HEK293T (cell line): ENCODE results near the gene STXBP2.

Experiments used
- CTCF ChIA-PET: fragments of 350-600 bp; formaldehyde crosslinking; extraction: SDS; loops from one replicate; lab custom pipeline; 2021; ENCODE audit warnings: antibody characterized with exemption, inconsistent platforms; lab: Yijun Ruan, JAX
- POLR2A ChIA-PET: fragments of 350-600 bp; formaldehyde crosslinking; extraction: SDS; loops from one replicate; lab custom pipeline; 2020; ENCODE audit warnings: antibody characterized with exemption, inconsistent platforms; lab: Yijun Ruan, JAX
- DNase-seq: peaks from one replicate; pipeline ENCODE4 v3.0.0; 2012; ENCODE audit warnings: mixed read lengths; ENCODE audit errors: extremely low spot score
- ARNT ChIP-seq: fragments of 450-650 bp; IDR thresholded peaks from 2 replicates; pipeline ENCODE4 v1.6.1; 2017; ENCODE audit warnings: mild to moderate bottlenecking
- BHLHE40 ChIP-seq: fragments of 450-650 bp; IDR thresholded peaks from 2 replicates; pipeline ENCODE4 v1.6.1; 2016; ENCODE audit warnings: mild to moderate bottlenecking, moderate library complexity, borderline replicate concordance
- CTBP1 ChIP-seq: fragments of 450-650 bp; IDR thresholded peaks from 2 replicates; pipeline ENCODE4 v1.6.1; 2016; ENCODE audit warnings: borderline replicate concordance
- ELF4 ChIP-seq: fragments of 450-650 bp; IDR thresholded peaks from 2 replicates; pipeline ENCODE4 v1.6.1; 2017; ENCODE audit warnings: antibody characterized with exemption
- FOXA1 ChIP-seq: fragments of 450-650 bp; IDR thresholded peaks from 2 replicates; pipeline ENCODE4 v1.6.1; 2016; ENCODE audit warnings: mild to moderate bottlenecking
- FOXK2 ChIP-seq: fragments of 450-650 bp; IDR thresholded peaks from 2 replicates; pipeline ENCODE4 v1.6.1; 2016; ENCODE audit warnings: mild to moderate bottlenecking
- FOXM1 ChIP-seq: fragments of 450-650 bp; IDR thresholded peaks from 2 replicates; pipeline ENCODE4 v1.6.1; 2017; ENCODE audit warnings: mild to moderate bottlenecking, borderline replicate concordance
- HDGF ChIP-seq: fragments of 450-650 bp; IDR thresholded peaks from 2 replicates; pipeline ENCODE4 v1.6.1; 2017; ENCODE audit warnings: antibody characterized with exemption, borderline replicate concordance
- L3MBTL2 ChIP-seq: fragments of 450-650 bp; conservative IDR thresholded peaks from 2 replicates; pipeline ENCODE4 v1.6.1; 2016; ENCODE audit warnings: mild to moderate bottlenecking
- LEF1 ChIP-seq: fragments of 450-650 bp; IDR thresholded peaks from 2 replicates; pipeline ENCODE4 v1.6.1; 2017; ENCODE audit warnings: mild to moderate bottlenecking, borderline replicate concordance
- NFRKB ChIP-seq: fragments of 450-650 bp; IDR thresholded peaks from 2 replicates; pipeline ENCODE4 v1.6.1; 2016; ENCODE audit warnings: mild to moderate bottlenecking, moderate library complexity
- PKNOX1 ChIP-seq: fragments of 450-650 bp; IDR thresholded peaks from 2 replicates; pipeline ENCODE4 v1.6.1; 2016
- SP1 ChIP-seq: fragments of 450-650 bp; IDR thresholded peaks from 2 replicates; pipeline ENCODE4 v1.6.1; 2017
- SUZ12 ChIP-seq: fragments of 450-650 bp; IDR thresholded peaks from 2 replicates; pipeline ENCODE4 v1.6.1; 2016; ENCODE audit warnings: mild to moderate bottlenecking
- TARDBP ChIP-seq: fragments of 450-650 bp; IDR thresholded peaks from 2 replicates; pipeline ENCODE4 v1.6.1; 2016
- ZNF384 ChIP-seq: fragments of 450-650 bp; IDR thresholded peaks from 2 replicates; pipeline ENCODE4 v1.6.1; 2016

Gene STXBP2

GRCh38 chr19:7625763-7626372, 11.0 kb upstream of the STXBP2 start:
- ChIA-PET POLR2A (no interaction called here), CTCF (no interaction called here)
- no peak for DNase-seq
- TF ChIP-seq PKNOX1 (no peak), ELF4 (no peak), ARNT (no peak), SUZ12 (no peak), L3MBTL2 (no peak), HDGF (no peak), LEF1 (no peak), FOXK2 (no peak), FOXM1 (no peak), BHLHE40 (no peak), ZNF384 (no peak), CTBP1 (no peak), TARDBP (no peak), FOXA1 (no peak), NFRKB (no peak), SP1 (no peak)

GRCh38 chr19:7627166-7627565, 9.7 kb upstream of the STXBP2 start:
- TF ChIP-seq NFRKB (no peak), SP1 (no peak), FOXM1 (no peak), TARDBP (no peak), FOXK2 (no peak), ARNT (no peak), L3MBTL2 (no peak), LEF1 (no peak), ZNF384 (no peak), CTBP1 (no peak), PKNOX1 (no peak), SUZ12 (no peak), HDGF (no peak), FOXA1 (no peak), BHLHE40 (no peak), ELF4 (no peak)
- CTCF ChIA-PET, result no interaction called here
- POLR2A ChIA-PET, result no interaction called here
- no peak for DNase-seq

- CTCF ChIA-PET, result interaction anchor here (1.4 kb wide), 1 partner anchor 60 kb away, joined by 6 read pairs; no protein-coding TSS in a partner anchor
- TF ChIP-seq FOXM1 (no peak), HDGF (no peak), PKNOX1 (no peak), FOXK2 (no peak)
- POLR2A ChIA-PET, result interaction anchor here (0.7 to 1.9 kb wide), 10 partner anchors 10 to 200 kb away, joined by 3 to 10 read pairs (median 6); partner anchors contain the start of genes CAMSAP3 and TRAPPC5
- no peak for DNase-seq
These were observed 8.2 kb upstream of the STXBP2 start for GRCh38 chr19:7628589-7629311.

GRCh38 chr19:7629347-7630054, 7.4 kb upstream of the STXBP2 start, which contains the start of the genes PET100 and XAB2:
Gene PET100 (plus strand): TSS chr19:7629793. CDS start chr19:7629834, 41 bp downstream.
Gene XAB2 (minus strand): TSS chr19:7629545. CDS start chr19:7629527, 18 bp downstream.
- ChIA-PET CTCF (interaction anchor here (1.4 kb wide), 1 partner anchor 61 kb away, joined by 6 read pairs; no protein-coding TSS in a partner anchor), POLR2A (interaction anchor here (0.7 to 1.9 kb wide), 13 partner anchors 9 to 291 kb away, joined by 3 to 10 read pairs (median 5); partner anchors contain the start of genes CAMSAP3, SNAPC2 and TRAPPC5)
- DNase-seq, result peak; percentile 97
- TF ChIP-seq SUZ12, result no peak
- peak; percentile 84 for TF ChIP-seq ELF4
- TF ChIP-seq FOXA1, result no peak
- TF ChIP-seq PKNOX1, result peak; percentile 100
- peak; percentile 80 for TF ChIP-seq L3MBTL2
- peak; percentile 94 for TF ChIP-seq FOXK2
- no peak for TF ChIP-seq LEF1
- TF ChIP-seq ARNT, result no peak
- TF ChIP-seq NFRKB, result no peak
- TF ChIP-seq ZNF384, result no peak

- DNase-seq, result no peak
- no peak for TF ChIP-seq LEF1
- no peak for TF ChIP-seq SP1
- TF ChIP-seq HDGF, result no peak
- no peak for TF ChIP-seq NFRKB
- TF ChIP-seq FOXA1, result no peak
- TF ChIP-seq L3MBTL2, result no peak
- TF ChIP-seq BHLHE40, result no peak
- TF ChIP-seq ZNF384, result no peak
- TF ChIP-seq CTBP1, result no peak
- no peak for TF ChIP-seq TARDBP
- TF ChIP-seq ARNT, result no peak
- no peak for TF ChIP-seq FOXK2
- no peak for TF ChIP-seq SUZ12
- no peak for TF ChIP-seq ELF4
- TF ChIP-seq FOXM1, result no peak
- TF ChIP-seq PKNOX1, result no peak
- ChIA-PET CTCF (no interaction called here), POLR2A (interaction anchor here (1.1 kb wide), 1 partner anchor 10 kb away, joined by 3 read pairs; no protein-coding TSS in a partner anchor)
These were observed 5.3 kb upstream of the STXBP2 start for GRCh38 chr19:7631577-7631976.
